LNCAP (cell line): ENCODE data around the gene FDX2.

Experiments used
- CTCF ChIP-seq: fragments of 450-650 bp; IDR thresholded peaks from 2 replicates; pipeline ENCODE4 v1.5.1; 2017; ENCODE audit warnings: mild to moderate bottlenecking

The FDX2 gene

GRCh38 chr19:10318807-10319682 is 3.2 kb upstream of the FDX2 start:
- no peak for TF ChIP-seq CTCF

- TF ChIP-seq CTCF = no peak
Observed at GRCh38 chr19:10317857-10318462, 2.1 kb upstream of the FDX2 start.

- no peak for TF ChIP-seq CTCF
Observed at GRCh38 chr19:10317045-10317856, 1.4 kb upstream of the FDX2 start.

GRCh38 chr19:10316229-10317044 is 622 bp upstream of the FDX2 start:
- TF ChIP-seq CTCF = no peak

GRCh38 chr19:10309423-10309822 is 6.4 kb downstream of the FDX2 start, which contains the start of gene ZGLP1:
TSS of gene ZGLP1 (minus strand) at chr19:10309815.
- no peak for TF ChIP-seq CTCF

- TF ChIP-seq CTCF = no peak
Observed at GRCh38 chr19:10306327-10306726, 9.5 kb downstream of the FDX2 start.
